ENCODE measurements around the gene ADAM23.

The ADAM23 gene

DNA sequence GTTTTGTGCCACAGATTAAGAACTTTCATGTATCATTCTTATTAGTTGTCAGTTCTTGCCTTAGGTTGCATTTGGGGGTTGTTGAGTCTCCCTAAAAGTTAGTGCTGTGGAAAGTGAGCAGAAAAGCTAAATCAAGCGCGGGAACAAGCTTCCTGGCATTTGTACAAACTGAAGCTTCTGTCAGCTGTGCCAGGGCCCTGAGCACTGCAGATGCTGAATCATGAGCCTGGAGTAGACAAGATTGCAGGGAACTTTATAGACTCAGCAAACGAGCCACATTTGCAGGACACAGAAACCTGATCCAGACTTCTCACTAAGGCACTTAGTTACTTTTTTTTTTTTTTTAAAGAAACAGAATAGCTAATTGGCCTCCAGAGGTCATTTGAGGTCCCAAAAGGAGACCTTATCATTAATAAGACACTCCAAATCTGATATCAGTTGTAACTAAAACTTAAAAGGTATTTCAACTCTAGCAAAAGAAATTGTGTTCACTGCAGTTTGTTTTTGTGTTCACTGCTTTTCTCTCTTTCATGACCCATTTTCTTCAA is 88.7 kb downstream of the ADAM23 start:
- no peak for DNase-seq (ENCODE audit: extremely low spot score)
- ChIA-PET CTCF (no interaction called here), POLR2A (no interaction called here)
- TF ChIP-seq, protein P1, sequence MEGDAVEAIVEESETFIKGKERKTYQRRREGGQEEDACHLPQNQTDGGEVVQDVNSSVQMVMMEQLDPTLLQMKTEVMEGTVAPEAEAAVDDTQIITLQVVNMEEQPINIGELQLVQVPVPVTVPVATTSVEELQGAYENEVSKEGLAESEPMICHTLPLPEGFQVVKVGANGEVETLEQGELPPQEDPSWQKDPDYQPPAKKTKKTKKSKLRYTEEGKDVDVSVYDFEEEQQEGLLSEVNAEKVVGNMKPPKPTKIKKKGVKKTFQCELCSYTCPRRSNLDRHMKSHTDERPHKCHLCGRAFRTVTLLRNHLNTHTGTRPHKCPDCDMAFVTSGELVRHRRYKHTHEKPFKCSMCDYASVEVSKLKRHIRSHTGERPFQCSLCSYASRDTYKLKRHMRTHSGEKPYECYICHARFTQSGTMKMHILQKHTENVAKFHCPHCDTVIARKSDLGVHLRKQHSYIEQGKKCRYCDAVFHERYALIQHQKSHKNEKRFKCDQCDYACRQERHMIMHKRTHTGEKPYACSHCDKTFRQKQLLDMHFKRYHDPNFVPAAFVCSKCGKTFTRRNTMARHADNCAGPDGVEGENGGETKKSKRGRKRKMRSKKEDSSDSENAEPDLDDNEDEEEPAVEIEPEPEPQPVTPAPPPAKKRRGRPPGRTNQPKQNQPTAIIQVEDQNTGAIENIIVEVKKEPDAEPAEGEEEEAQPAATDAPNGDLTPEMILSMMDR (IDR thresholded peaks at IDR 0.05; ENCODE audit: control extremely low read depth, extremely low read depth, low read depth, missing control alignments) = no peak

DNA sequence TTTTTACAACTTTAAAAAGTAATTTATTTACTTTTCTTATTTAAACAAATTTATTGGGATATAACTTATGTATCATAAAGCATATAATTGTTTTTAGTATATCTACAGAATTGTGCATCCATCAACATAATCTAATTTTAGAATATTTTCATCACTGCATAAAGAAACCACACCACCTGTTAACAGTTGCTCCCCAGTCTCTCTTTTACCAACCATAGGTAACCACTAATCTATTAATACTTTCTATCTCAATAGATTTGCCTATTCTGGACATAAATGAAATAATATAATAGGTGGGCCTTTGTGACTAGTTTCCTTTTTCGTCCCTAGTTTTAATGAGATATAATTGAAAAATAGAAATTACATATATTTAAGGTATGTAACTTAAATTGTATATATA is 90.6 kb downstream of the ADAM23 start:
- DNase-seq (ENCODE audit: extremely low spot score) = no peak
- TF ChIP-seq, protein P1 (IDR thresholded peaks at IDR 0.05; ENCODE audit: control extremely low read depth, extremely low read depth, low read depth, missing control alignments) = no peak
- ChIA-PET POLR2A (no interaction called here), CTCF (no interaction called here)

DNA sequence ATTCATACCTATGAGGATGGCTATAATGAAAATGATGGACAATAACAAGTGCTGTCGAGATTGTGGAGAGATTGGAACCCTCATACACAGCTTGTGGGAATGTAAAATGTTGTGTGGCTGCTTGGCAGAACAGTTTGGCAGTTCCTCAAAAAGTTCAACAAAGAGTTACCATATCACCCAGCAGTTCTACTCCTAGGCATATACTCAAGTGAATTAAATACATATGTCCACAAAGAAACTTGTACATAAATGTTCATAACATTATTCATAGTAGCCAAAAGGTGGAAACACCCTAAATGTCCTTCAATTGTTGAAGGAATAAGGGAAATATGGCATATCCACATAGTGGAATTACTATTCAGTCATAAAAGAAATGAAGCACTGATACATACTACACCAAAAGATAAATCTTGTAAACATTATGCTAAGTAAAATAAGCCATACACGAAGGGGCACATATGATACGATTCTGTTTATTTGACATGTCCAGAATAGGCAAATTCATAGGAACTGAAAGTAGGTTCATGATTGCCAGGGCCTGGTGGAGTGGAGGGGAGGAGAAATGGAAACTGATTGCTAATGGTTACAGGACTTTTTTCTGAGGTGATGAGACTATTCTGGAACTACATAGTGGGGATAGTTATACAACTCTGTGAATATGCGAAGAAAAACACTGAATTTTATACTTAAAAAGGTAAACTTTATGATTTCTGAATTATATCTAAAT is 92.1 kb downstream of the ADAM23 start:
- DNase-seq (ENCODE audit: extremely low spot score) = no peak
- TF ChIP-seq, protein P1 (IDR thresholded peaks at IDR 0.05; ENCODE audit: control extremely low read depth, extremely low read depth, low read depth, missing control alignments) = no peak
- ChIA-PET CTCF (no interaction called here), POLR2A (no interaction called here)

DNA sequence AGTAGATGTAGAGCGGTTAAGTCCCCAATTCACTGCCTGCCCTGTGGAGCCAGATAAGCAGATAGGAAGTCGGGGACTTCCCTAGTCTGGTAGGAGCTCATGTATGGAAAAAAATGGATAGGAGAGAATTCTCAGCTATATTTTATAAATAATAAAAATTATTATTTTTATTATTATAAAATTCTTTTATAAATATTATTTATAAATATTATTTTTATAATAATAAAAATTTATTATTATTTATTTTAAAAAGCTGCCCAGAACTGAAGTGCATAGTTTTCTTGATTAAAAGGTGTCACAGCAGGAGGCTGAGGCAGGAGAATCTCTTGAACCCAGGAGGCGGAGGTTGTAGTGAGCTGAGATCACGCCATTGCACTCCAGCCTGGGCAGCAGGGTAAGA is 97.4 kb downstream of the ADAM23 start:
- TF ChIP-seq, protein P1 (IDR thresholded peaks at IDR 0.05; ENCODE audit: control extremely low read depth, extremely low read depth, low read depth, missing control alignments) = no peak
- ChIA-PET CTCF (interaction anchor here (1.2 to 1.6 kb wide), 3 partner anchors 11 to 18 kb away, joined by 3 to 5 read pairs (median 3); no protein-coding TSS in a partner anchor), POLR2A (no interaction called here)
- no peak for DNase-seq (ENCODE audit: extremely low spot score)

DNA sequence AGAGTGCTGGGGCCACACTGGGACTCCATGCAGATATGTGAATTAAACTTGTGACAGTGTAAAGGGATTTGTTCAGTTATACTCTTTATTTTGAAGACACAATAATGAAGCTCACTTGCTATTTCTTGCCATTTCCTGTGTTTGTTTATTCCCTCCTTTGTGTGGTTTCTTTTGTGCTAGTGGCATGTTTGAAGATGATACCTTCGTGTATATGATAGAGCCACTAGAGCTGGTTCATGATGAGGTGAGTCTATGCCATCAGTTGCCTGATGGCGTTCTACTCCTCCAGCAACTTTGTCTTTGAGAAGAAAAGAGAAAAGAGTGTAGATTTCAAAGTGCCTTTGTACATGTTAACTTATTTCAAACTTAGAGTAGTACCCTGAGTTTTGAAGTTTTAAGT is 99.7 kb downstream of the ADAM23 start:
- ChIA-PET POLR2A (no interaction called here), CTCF (interaction anchor here (0.7 to 1.4 kb wide), 3 partner anchors 8 to 15 kb away, joined by 3 to 4 read pairs (median 3); no protein-coding TSS in a partner anchor)
- DNase-seq (ENCODE audit: extremely low spot score) = no peak
- TF ChIP-seq, protein P1 (IDR thresholded peaks at IDR 0.05; ENCODE audit: control extremely low read depth, extremely low read depth, low read depth, missing control alignments) = no peak

DNA sequence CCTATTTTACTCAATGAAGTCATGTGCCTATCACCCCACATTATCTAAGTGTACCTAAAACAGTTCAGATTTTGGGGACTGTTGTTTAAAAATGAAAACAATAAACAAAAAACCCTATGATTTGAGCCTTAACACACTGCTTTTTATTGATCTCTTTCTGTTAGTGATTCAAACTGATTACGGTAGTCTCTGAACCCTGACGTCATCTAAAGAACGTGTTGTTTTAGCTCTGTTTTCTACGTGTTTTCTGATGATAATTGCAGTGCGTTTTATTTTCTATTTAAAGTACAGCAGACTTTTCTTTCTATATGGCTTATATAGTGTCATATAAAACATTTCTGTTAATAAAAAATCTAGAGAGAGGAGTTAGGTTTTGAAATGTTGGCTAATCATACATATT is 105.1 kb downstream of the ADAM23 start:
- no peak for DNase-seq (ENCODE audit: extremely low spot score)
- ChIA-PET CTCF (interaction anchor here (1.0 to 3.2 kb wide), 2 partner anchors 10 to 32 kb away, joined by 3 to 15 read pairs; no protein-coding TSS in a partner anchor), POLR2A (no interaction called here)
- TF ChIP-seq, protein P1 (IDR thresholded peaks at IDR 0.05; ENCODE audit: control extremely low read depth, extremely low read depth, low read depth, missing control alignments) = no peak

Measured in GM10248 (cell line).